ENCODE data around the gene HEXIM1. TPM values are rescaled to one million over a fixed set of nuclear protein-coding genes. Genes with fewer than 3 reads are reported as not detected.
A peak's percentile ranks its signal among the peaks of the same experiment; 100 is the strongest.

Gene HEXIM1
- total and polyA plus RNA-seq, 2 donors, result 8.8 to 33.9 TPM

- Histone ChIP-seq H3K27ac (ENCODE audit: low read depth in 1 of 2, low read length in 1 of 2) (no peak overlapping the region), H3K4me1 (ENCODE audit: control insufficient read depth in 2 of 2, insufficient read depth in 2 of 2, low read length in 2 of 2) (peaks cover 6 to 8% of the 10 kb centered on the region in 2 donors), H3K4me3 (ENCODE audit: low read length in 2 of 2) (no peak overlapping the region), H3K9me3 (ENCODE audit: control insufficient read depth in 2 of 2, insufficient read depth in 1 of 2, low read length in 1 of 2) (no peaks in the 10 kb centered on the region), H3K27me3 (ENCODE audit: control insufficient read depth in 2 of 2, insufficient read depth in 1 of 2, low read length in 1 of 2) (peaks cover 8 to 36% of the 10 kb centered on the region in 2 donors), H3K36me3 (ENCODE audit: control insufficient read depth in 2 of 2, insufficient read depth in 2 of 2, low read length in 1 of 2) (no peaks in the 10 kb centered on the region)
- no peak for DNase-seq (ENCODE audit: low read depth in 6 of 9, low spot score in 9 of 9)
- 96% methylated on average over 8 of the region's 8 CpGs for WGBS
Measured at GRCh38 chr17:45127207-45127547, 21.1 kb upstream of the HEXIM1 start.

DNA sequence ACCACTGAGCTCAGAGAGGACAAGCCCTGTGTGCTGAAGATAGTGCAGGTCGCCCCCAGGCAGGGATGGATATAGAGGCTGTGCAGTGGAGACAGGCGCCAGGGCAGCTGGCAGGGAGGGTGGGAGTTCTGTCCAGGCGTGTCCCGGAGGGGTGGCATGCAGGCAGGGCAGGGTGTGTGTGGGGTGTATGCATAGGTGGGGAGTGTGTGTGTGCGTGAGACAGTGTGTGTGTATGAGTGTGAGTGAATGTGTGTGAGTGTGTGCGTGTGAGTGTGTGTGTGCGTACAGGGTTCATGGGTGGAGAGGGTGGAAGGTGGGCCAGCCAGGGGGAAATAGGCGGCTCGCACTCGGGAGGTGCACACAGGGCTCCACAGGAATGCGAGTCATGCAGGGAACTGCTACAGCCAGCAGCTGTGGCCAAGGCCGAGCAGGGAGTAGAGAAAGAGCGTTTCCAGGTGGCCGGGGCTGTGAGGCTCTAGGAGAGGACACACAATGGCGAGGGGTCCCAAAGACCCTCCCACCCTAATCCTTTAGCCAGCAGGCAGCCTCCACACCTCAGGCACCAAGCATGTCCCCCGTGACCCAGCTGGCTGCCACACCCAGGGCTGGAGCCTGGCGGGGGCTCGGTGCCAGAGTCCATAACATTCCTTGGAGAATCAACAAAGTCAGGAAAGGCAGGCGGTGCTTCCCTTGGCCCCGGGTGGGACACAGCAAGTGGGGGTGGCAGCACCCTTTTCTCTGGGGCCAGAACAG, 20.6 kb upstream of the HEXIM1 start:
- WGBS, result 89% methylated on average over 20 of the region's 20 CpGs
- Histone ChIP-seq H3K9me3 (ENCODE audit: control insufficient read depth in 2 of 2, insufficient read depth in 1 of 2, low read length in 1 of 2) (peaks cover 0 to 3% of the 10 kb centered on the region in 2 donors), H3K4me1 (ENCODE audit: control insufficient read depth in 2 of 2, insufficient read depth in 2 of 2, low read length in 2 of 2) (peaks cover 6 to 9% of the 10 kb centered on the region in 2 donors), H3K36me3 (ENCODE audit: control insufficient read depth in 2 of 2, insufficient read depth in 2 of 2, low read length in 1 of 2) (no peaks in the 10 kb centered on the region), H3K27ac (ENCODE audit: low read depth in 1 of 2, low read length in 1 of 2) (no peak overlapping the region), H3K4me3 (ENCODE audit: low read length in 2 of 2) (no peak overlapping the region), H3K27me3 (ENCODE audit: control insufficient read depth in 2 of 2, insufficient read depth in 1 of 2, low read length in 1 of 2) (peaks cover 8 to 31% of the 10 kb centered on the region in 2 donors)
- DNase-seq (ENCODE audit: low read depth in 6 of 9, low spot score in 9 of 9), result no peak

GRCh38 chr17:45128331-45128730, 19.9 kb upstream of the HEXIM1 start:
- H3K4me3 ChIP-seq (ENCODE audit: low read length in 2 of 2), result no peak overlapping the region
- H3K27me3 ChIP-seq (ENCODE audit: control insufficient read depth in 2 of 2, insufficient read depth in 1 of 2, low read length in 1 of 2), result peaks cover 8 to 35% of the 10 kb centered on the region in 2 donors
- peaks cover 10 to 15% of the 10 kb centered on the region in 2 donors for H3K4me1 ChIP-seq (ENCODE audit: control insufficient read depth in 2 of 2, insufficient read depth in 2 of 2, low read length in 2 of 2)
- WGBS, result 90% methylated on average over 5 of the region's 5 CpGs
- peaks cover 0 to 5% of the 10 kb centered on the region in 2 donors for H3K9me3 ChIP-seq (ENCODE audit: control insufficient read depth in 2 of 2, insufficient read depth in 1 of 2, low read length in 1 of 2)
- H3K36me3 ChIP-seq (ENCODE audit: control insufficient read depth in 2 of 2, insufficient read depth in 2 of 2, low read length in 1 of 2), result no peaks in the 10 kb centered on the region
- no peak for DNase-seq (ENCODE audit: low read depth in 6 of 9, low spot score in 9 of 9)
- no peak overlapping the region for H3K27ac ChIP-seq (ENCODE audit: low read depth in 1 of 2, low read length in 1 of 2)

DNA sequence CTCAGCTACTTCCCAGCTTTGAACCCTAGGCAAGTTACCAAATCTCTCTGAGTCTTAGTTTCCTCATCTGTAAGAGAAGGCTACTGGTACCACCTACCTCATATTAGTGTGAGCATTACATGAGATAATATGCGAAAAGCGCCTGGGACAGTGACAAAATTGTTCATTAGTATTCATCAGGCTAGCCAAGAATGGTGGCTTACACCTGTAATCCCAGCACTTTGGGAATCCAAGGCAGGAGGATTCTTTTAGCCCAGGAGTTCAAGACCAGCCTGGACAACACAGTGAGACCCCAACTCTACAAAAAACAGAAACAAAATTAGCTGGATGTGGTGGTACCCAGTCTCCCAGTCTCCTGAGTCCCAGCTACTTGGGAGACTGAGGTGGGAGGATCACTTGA, 19.3 kb upstream of the HEXIM1 start:
- Histone ChIP-seq H3K9me3 (ENCODE audit: control insufficient read depth in 2 of 2, insufficient read depth in 1 of 2, low read length in 1 of 2) (peaks cover 0 to 5% of the 10 kb centered on the region in 2 donors), H3K27ac (ENCODE audit: low read depth in 1 of 2, low read length in 1 of 2) (no peak overlapping the region), H3K36me3 (ENCODE audit: control insufficient read depth in 2 of 2, insufficient read depth in 2 of 2, low read length in 1 of 2) (no peaks in the 10 kb centered on the region), H3K4me1 (ENCODE audit: control insufficient read depth in 2 of 2, insufficient read depth in 2 of 2, low read length in 2 of 2) (peaks cover 10 to 16% of the 10 kb centered on the region in 2 donors), H3K4me3 (ENCODE audit: low read length in 2 of 2) (no peak overlapping the region), H3K27me3 (ENCODE audit: control insufficient read depth in 2 of 2, insufficient read depth in 1 of 2, low read length in 1 of 2) (peaks cover 8 to 32% of the 10 kb centered on the region in 2 donors)
- WGBS, result over 99% methylated on average over 2 of the region's 2 CpGs
- no peak for DNase-seq (ENCODE audit: low read depth in 6 of 9, low spot score in 9 of 9)

GRCh38 chr17:45129426-45129939, 18.8 kb upstream of the HEXIM1 start:
- Histone ChIP-seq H3K36me3 (ENCODE audit: control insufficient read depth in 2 of 2, insufficient read depth in 2 of 2, low read length in 1 of 2) (no peaks in the 10 kb centered on the region), H3K27ac (ENCODE audit: low read depth in 1 of 2, low read length in 1 of 2) (no peak overlapping the region), H3K4me3 (ENCODE audit: low read length in 2 of 2) (no peak overlapping the region), H3K27me3 (ENCODE audit: control insufficient read depth in 2 of 2, insufficient read depth in 1 of 2, low read length in 1 of 2) (peaks cover 8 to 32% of the 10 kb centered on the region in 2 donors), H3K9me3 (ENCODE audit: control insufficient read depth in 2 of 2, insufficient read depth in 1 of 2, low read length in 1 of 2) (peaks cover 0 to 5% of the 10 kb centered on the region in 2 donors), H3K4me1 (ENCODE audit: control insufficient read depth in 2 of 2, insufficient read depth in 2 of 2, low read length in 2 of 2) (peaks cover 10 to 16% of the 10 kb centered on the region in 2 donors)
- 94% methylated on average over 10 of the region's 10 CpGs for WGBS
- no peak for DNase-seq (ENCODE audit: low read depth in 6 of 9, low spot score in 9 of 9)

DNA sequence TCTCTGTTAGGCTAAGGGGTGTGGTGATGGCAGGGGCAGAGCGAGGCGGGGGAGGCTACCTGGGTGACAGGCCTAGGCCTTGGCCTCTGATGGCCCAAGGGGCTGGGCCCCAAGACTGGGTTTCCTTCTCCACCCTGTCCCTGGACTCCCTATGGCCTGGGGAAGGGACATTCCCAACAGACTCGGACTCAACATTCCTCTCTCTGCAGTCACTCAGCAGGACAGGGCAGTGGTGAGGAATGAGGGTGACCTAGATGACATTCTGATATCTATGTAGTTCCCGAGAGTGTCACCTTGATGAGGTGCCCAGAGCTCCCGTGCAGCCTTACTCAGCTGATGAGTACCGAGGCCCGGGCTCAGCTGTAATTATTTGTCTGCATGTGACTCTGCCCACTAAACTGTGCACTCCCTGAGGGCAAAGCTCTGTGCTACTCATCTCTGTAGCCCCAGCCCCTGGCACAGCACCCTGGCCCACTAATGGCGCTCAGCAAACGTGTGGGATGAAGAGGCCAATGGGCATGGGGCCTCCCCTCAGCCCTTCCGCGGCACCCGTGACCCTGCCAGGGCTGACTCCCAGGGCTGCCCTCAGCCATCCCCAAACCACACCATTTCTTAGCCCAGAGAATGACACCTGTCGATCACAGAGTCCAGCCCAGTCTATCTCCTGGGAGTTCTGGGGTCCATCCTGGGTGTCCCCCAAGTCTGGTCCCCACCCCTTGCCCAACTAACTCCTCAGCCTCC, 18.2 kb upstream of the HEXIM1 start:
- Histone ChIP-seq H3K27ac (ENCODE audit: low read depth in 1 of 2, low read length in 1 of 2) (no peak overlapping the region), H3K27me3 (ENCODE audit: control insufficient read depth in 2 of 2, insufficient read depth in 1 of 2, low read length in 1 of 2) (peaks cover 8 to 32% of the 10 kb centered on the region in 2 donors), H3K36me3 (ENCODE audit: control insufficient read depth in 2 of 2, insufficient read depth in 2 of 2, low read length in 1 of 2) (no peaks in the 10 kb centered on the region), H3K4me3 (ENCODE audit: low read length in 2 of 2) (no peak overlapping the region), H3K4me1 (ENCODE audit: control insufficient read depth in 2 of 2, insufficient read depth in 2 of 2, low read length in 2 of 2) (peaks cover 10 to 20% of the 10 kb centered on the region in 2 donors), H3K9me3 (ENCODE audit: control insufficient read depth in 2 of 2, insufficient read depth in 1 of 2, low read length in 1 of 2) (peaks cover 0 to 5% of the 10 kb centered on the region in 2 donors)
- no peak for DNase-seq (ENCODE audit: low read depth in 6 of 9, low spot score in 9 of 9)
- 92% methylated on average over 13 of the region's 13 CpGs for WGBS

GRCh38 chr17:45130681-45131615, 17.3 kb upstream of the HEXIM1 start:
- H3K27me3 ChIP-seq (ENCODE audit: control insufficient read depth in 2 of 2, insufficient read depth in 1 of 2, low read length in 1 of 2), result peaks cover 8 to 32% of the 10 kb centered on the region in 2 donors
- H3K27ac ChIP-seq (ENCODE audit: low read depth in 1 of 2, low read length in 1 of 2), result no peak overlapping the region
- H3K4me3 ChIP-seq (ENCODE audit: low read length in 2 of 2), result no peak overlapping the region
- 94% methylated on average over 17 of the region's 17 CpGs for WGBS
- no peaks in the 10 kb centered on the region for H3K36me3 ChIP-seq (ENCODE audit: control insufficient read depth in 2 of 2, insufficient read depth in 2 of 2, low read length in 1 of 2)
- H3K4me1 ChIP-seq (ENCODE audit: control insufficient read depth in 2 of 2, insufficient read depth in 2 of 2, low read length in 2 of 2), result peaks cover 10 to 28% of the 10 kb centered on the region in 2 donors
- H3K9me3 ChIP-seq (ENCODE audit: control insufficient read depth in 2 of 2, insufficient read depth in 1 of 2, low read length in 1 of 2), result peaks cover 0 to 9% of the 10 kb centered on the region in 2 donors
- no peak for DNase-seq (ENCODE audit: low read depth in 6 of 9, low spot score in 9 of 9)

GRCh38 chr17:45131616-45132319, 16.5 kb upstream of the HEXIM1 start:
- Histone ChIP-seq H3K27me3 (ENCODE audit: control insufficient read depth in 2 of 2, insufficient read depth in 1 of 2, low read length in 1 of 2) (peaks cover 8 to 34% of the 10 kb centered on the region in 2 donors), H3K9me3 (ENCODE audit: control insufficient read depth in 2 of 2, insufficient read depth in 1 of 2, low read length in 1 of 2) (peaks cover 0 to 13% of the 10 kb centered on the region in 2 donors), H3K4me3 (ENCODE audit: low read length in 2 of 2) (peak overlapping the region; percentile 50 to 92), H3K36me3 (ENCODE audit: control insufficient read depth in 2 of 2, insufficient read depth in 2 of 2, low read length in 1 of 2) (no peaks in the 10 kb centered on the region), H3K4me1 (ENCODE audit: control insufficient read depth in 2 of 2, insufficient read depth in 2 of 2, low read length in 2 of 2) (peaks cover 10 to 35% of the 10 kb centered on the region in 2 donors), H3K27ac (ENCODE audit: low read depth in 1 of 2, low read length in 1 of 2) (no peak overlapping the region)
- peak in 3 of 9 donors; percentile 38 to 51 (median 44) for DNase-seq (ENCODE audit: low read depth in 6 of 9, low spot score in 9 of 9)
- WGBS, result 14% methylated on average over 46 of the region's 46 CpGs

Measured in thymus (tissue), 11 donors.